Stimulated activated naive CD8-positive, alpha-beta T cell treated with anti-CD3 and anti-CD28 coated beads, Interleukin-15, Interleukin-2, amounts not matched to agents 100 ng/mL and 50 ng/mL, for 24 hours (primary cell): ENCODE measurements around the gene ETV5.

Experiments
- H3K27ac Mint-ChIP-seq: one replicate; pipeline ENCODE4 v1.8.0; 2021; ENCODE audit warnings: mild to moderate bottlenecking, mixed read lengths
- H3K27me3 Mint-ChIP-seq: one replicate; pipeline ENCODE4 v1.8.0; 2021; ENCODE audit warnings: mixed read lengths
- H3K36me3 Mint-ChIP-seq: one replicate; pipeline ENCODE4 v1.8.0; 2021; ENCODE audit warnings: low read depth, mixed read lengths
- H3K4me1 Mint-ChIP-seq: one replicate; pipeline ENCODE4 v1.8.0; 2021; ENCODE audit warnings: low read depth, mixed read lengths
- H3K4me3 Mint-ChIP-seq: one replicate; pipeline ENCODE4 v1.8.0; 2021; ENCODE audit warnings: mild to moderate bottlenecking, mixed read lengths
- H3K9me3 Mint-ChIP-seq: one replicate; pipeline ENCODE4 v1.8.0; 2021; ENCODE audit warnings: mixed read lengths

Gene ETV5

GRCh38 chr3:186013312-186013711, 95.6 kb downstream of the ETV5 start:
- Mint-ChIP-seq H3K36me3 (no peaks in the 10 kb centered on the region), H3K4me3 (no peak overlapping the region), H3K27me3 (peaks cover 33% of the 10 kb centered on the region), H3K9me3 (no peaks in the 10 kb centered on the region), H3K4me1 (no peaks in the 10 kb centered on the region), H3K27ac (no peak overlapping the region)

GRCh38 chr3:186012137-186012536, 96.8 kb downstream of the ETV5 start:
- Mint-ChIP-seq H3K27ac (no peak overlapping the region), H3K27me3 (peaks cover 32% of the 10 kb centered on the region), H3K4me3 (no peak overlapping the region), H3K4me1 (no peaks in the 10 kb centered on the region), H3K9me3 (no peaks in the 10 kb centered on the region), H3K36me3 (no peaks in the 10 kb centered on the region)

GRCh38 chr3:186004671-186005070, 104.2 kb downstream of the ETV5 start:
- Mint-ChIP-seq H3K9me3 (no peaks in the 10 kb centered on the region), H3K36me3 (no peaks in the 10 kb centered on the region), H3K27me3 (peaks cover 41% of the 10 kb centered on the region), H3K27ac (no peak overlapping the region), H3K4me1 (peaks cover 4% of the 10 kb centered on the region), H3K4me3 (no peak overlapping the region)

- Mint-ChIP-seq H3K27ac (no peak overlapping the region), H3K27me3 (peaks cover 41% of the 10 kb centered on the region), H3K9me3 (no peaks in the 10 kb centered on the region), H3K4me3 (no peak overlapping the region), H3K4me1 (peaks cover 4% of the 10 kb centered on the region), H3K36me3 (no peaks in the 10 kb centered on the region)
These were observed 104.7 kb downstream of the ETV5 start for GRCh38 chr3:186004209-186004608.

- no peaks in the 10 kb centered on the region for H3K36me3 Mint-ChIP-seq
- H3K27me3 Mint-ChIP-seq: peaks cover 41% of the 10 kb centered on the region
- H3K9me3 Mint-ChIP-seq: no peaks in the 10 kb centered on the region
- peaks cover 4% of the 10 kb centered on the region for H3K4me1 Mint-ChIP-seq
- H3K4me3 Mint-ChIP-seq: no peak overlapping the region
- H3K27ac Mint-ChIP-seq: no peak overlapping the region
These were observed 105.3 kb downstream of the ETV5 start for GRCh38 chr3:186003610-186004009.

- peaks cover 4% of the 10 kb centered on the region for H3K4me1 Mint-ChIP-seq
- H3K27ac Mint-ChIP-seq: no peak overlapping the region
- no peak overlapping the region for H3K4me3 Mint-ChIP-seq
- peaks cover 41% of the 10 kb centered on the region for H3K27me3 Mint-ChIP-seq
- no peaks in the 10 kb centered on the region for H3K36me3 Mint-ChIP-seq
- no peaks in the 10 kb centered on the region for H3K9me3 Mint-ChIP-seq
These were observed 105.9 kb downstream of the ETV5 start for GRCh38 chr3:186002884-186003472.

- Mint-ChIP-seq H3K27ac (no peak overlapping the region), H3K4me1 (peaks cover 4% of the 10 kb centered on the region), H3K9me3 (no peaks in the 10 kb centered on the region), H3K36me3 (no peaks in the 10 kb centered on the region), H3K4me3 (no peak overlapping the region), H3K27me3 (peaks cover 38% of the 10 kb centered on the region)
These were observed 107.0 kb downstream of the ETV5 start for GRCh38 chr3:186001842-186002241.

GRCh38 chr3:185999221-185999620, 109.7 kb downstream of the ETV5 start:
- H3K27me3 Mint-ChIP-seq: peaks cover 31% of the 10 kb centered on the region

GRCh38 chr3:185998136-185998535, 110.8 kb downstream of the ETV5 start:
- H3K4me3 Mint-ChIP-seq: no peak overlapping the region
- H3K36me3 Mint-ChIP-seq: no peaks in the 10 kb centered on the region
- no peaks in the 10 kb centered on the region for H3K4me1 Mint-ChIP-seq
- no peaks in the 10 kb centered on the region for H3K9me3 Mint-ChIP-seq
- H3K27me3 Mint-ChIP-seq: peaks cover 23% of the 10 kb centered on the region
- H3K27ac Mint-ChIP-seq: no peak overlapping the region

More at GRCh38 chr3:185999221-185999620, 109.7 kb downstream of the ETV5 start:
- Mint-ChIP-seq H3K27ac (no peak overlapping the region), H3K4me1 (peaks cover 4% of the 10 kb centered on the region), H3K4me3 (no peak overlapping the region), H3K36me3 (no peaks in the 10 kb centered on the region), H3K9me3 (no peaks in the 10 kb centered on the region)

GRCh38 chr3:185997130-185997529, 111.8 kb downstream of the ETV5 start:
- no peaks in the 10 kb centered on the region for H3K9me3 Mint-ChIP-seq
- H3K27ac Mint-ChIP-seq: no peak overlapping the region
- peaks cover 16% of the 10 kb centered on the region for H3K27me3 Mint-ChIP-seq
- H3K36me3 Mint-ChIP-seq: no peaks in the 10 kb centered on the region
- H3K4me1 Mint-ChIP-seq: no peaks in the 10 kb centered on the region
- no peak overlapping the region for H3K4me3 Mint-ChIP-seq
